Measurements from ENCODE around the gene DCAF8.

The DCAF8 gene

DNA sequence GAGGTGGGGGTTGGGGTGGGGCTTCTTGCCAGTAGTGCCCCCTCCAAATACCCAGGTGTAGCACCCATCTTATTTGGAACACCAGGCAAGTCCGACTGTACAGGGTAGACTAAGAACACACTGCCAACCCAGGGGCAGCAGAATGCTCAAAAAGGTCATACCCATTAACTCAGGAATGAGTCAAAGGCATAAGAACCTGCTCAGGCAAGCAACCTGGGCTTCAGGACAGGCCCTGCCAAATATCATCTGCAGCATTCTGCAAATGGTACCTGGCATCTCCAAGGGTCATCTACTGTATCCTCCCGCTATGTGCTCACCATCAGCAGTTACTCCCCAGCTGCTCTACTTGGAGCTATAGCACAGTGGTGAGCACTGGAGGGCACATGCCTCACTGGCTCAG is 37.7 kb downstream of the DCAF8 start:
- no peak for DNase-seq

DNA sequence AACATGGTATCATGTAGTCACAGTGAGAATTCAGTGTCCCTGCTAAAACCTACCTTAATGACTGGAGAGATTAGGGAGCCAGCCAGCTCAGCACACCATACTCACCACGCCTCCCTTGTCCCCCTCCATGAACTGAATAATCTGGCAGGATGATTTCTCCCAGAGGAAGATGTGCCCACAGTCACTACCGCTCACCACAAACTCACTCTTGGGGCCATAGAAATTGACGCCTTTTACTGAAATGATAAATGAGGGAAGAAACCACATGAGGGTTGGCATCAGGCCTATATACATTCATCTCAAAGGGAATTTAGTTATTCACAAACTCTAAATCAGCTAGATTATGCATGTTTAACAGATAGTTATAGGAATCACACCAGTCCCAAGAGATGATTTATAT is 39.8 kb downstream of the DCAF8 start:
- no peak for DNase-seq

DNA sequence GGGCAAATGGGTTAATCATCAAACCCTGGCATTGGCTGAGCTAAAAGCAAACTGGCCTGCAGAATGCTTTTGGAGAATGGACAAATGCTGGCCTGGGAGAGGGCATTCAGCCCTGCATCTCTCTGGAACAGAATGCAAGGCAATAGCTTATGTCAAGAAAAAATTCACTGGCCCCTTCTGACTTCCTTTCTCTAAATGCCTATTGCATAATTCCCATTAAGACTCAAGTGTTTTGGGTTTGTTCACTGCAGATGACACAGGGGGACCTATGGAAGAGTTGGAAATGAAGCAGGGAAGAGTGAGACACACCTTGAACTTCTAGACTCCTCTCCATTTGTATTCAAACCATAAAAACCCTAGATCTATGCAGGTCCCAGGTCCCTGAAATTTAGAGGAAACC is 41.3 kb downstream of the DCAF8 start:
- DNase-seq: no peak

DNA sequence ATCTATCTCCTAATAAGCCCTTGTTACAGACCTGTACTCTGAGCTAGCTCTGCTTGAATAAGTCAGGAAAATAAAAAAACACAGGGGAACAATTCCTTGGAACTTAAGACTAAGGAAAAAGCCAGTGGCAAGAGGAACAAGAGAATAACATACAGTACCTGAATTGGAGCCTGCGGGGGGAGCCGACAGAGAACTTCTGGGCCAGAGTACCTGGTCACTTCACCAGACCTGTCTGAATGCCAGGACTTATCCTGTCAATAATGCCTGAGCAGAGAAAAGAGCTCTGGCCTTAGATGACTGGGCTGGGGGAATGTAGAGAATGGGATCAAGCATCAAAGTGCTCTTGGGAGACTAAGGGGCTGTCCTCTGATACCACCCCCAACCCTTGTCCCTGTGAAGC is 42.0 kb downstream of the DCAF8 start:
- no peak for DNase-seq

DNA sequence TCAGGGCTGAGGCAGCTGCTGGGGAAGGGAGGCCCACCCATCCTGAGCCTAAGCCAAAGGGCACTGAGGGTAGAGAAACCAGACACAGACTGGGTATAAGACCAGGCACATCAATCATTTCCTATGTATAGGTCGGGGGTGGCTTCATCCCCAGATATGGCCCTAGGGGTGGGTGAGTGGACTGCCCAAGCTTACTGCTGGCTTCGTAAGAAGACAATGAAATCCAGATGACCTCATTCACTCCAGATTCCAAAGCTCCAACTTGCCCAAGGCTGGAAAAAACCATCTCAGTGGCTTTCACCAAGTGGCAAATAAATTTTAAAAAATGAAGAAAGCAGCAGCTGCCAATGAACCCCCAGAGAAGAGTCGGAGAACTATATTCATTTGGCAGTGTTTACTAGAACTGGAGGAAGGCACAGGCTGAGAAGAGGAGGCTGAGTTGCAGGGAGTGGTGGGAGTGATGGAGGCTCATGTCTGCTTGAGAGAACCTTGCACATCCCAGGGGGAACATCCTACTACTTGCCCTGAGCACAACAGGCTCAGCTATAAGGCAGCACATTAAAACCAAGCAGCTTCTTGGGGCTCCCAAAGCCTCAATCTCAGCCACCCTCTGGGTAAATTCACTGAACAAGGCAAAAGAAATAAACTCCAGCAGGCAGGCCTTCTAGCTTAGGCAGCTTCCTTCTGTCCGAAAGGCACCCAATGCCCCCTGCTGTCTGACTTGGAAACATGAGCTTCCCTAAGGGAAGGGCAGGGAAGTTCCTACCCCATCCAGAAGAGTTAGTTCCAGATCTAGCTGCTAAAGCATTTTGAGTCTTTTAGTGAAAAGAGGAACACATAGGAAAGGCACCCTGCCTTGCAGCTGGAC is 43.1 kb downstream of the DCAF8 start:
- no peak for DNase-seq

DNA sequence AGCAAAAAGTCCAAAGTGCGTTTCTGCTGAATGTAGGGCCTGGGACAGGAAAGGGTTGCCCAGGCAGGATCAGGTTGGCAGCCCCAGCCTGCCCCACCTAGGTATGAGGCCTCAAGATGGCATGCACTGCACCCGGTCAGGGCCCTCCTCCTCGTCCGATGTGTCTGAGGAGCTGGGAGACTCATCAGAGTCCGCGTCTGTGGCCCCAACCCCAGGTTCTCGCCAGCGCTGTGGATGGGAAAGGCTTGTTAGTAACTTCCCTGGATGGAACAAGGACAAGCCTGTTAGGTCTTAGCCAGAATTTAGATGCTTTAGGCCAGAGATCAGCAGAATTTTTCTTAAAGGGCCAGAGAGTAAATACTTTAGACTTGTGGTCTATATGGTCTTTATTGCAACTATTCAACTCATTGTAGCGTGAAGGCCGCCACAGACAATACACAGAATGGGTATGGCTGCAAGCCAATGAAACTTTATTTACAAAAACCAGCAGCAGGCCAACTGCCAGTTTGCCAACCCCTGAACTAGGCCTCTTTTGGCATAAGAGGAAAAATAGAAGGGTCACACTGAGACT is 44.8 kb downstream of the DCAF8 start:
- DNase-seq: no peak

DNA sequence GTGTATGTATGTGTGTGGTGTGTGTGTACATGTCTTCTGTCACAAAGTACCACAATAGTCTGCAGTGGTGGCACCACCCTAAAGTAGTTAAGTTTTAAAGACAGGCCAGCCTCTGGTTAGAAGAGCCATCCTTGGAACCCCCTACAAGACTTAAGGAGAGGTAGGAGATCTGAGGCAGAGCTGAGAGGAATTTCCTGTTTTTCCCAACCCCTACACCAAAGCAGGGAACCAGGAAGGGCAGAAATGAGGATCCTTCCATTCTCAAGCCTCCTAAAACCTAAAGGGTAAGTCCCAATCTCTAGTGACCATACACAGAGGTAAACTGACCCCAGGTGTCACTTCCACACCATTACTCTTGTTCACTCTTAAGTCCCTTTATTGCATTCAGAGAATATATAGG is 46.0 kb downstream of the DCAF8 start:
- DNase-seq: no peak

DNA sequence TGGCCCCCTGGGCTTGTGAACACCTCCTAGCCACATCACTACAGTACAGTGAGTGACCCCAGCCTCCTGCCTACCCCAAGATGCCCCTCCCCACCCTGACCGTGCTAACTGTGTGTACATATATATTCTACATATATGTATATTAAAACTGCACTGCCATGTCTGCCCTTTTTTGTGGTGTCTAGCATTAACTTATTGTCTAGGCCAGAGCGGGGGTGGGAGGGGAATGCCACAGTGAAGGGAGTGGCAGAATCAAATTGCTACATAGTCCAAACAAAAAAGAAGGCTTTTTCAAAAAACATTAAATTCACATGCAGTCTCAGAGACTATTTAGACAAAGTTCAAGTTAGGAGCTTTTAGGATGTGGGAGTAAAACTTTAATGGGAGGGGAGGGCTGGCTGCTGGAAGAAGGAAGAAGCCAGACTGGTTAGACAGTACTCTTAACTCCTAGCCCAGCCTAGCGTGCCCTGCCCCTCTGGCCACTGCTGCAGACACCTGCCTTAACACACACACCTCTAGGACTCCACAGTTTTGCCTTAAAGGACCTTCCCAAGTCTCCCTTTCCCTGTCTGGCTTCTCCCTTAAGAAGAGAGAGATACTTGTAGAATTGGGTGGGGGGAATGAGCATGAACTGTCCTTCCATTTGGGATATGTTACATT is 47.7 kb downstream of the DCAF8 start:
- no peak for DNase-seq

DNA sequence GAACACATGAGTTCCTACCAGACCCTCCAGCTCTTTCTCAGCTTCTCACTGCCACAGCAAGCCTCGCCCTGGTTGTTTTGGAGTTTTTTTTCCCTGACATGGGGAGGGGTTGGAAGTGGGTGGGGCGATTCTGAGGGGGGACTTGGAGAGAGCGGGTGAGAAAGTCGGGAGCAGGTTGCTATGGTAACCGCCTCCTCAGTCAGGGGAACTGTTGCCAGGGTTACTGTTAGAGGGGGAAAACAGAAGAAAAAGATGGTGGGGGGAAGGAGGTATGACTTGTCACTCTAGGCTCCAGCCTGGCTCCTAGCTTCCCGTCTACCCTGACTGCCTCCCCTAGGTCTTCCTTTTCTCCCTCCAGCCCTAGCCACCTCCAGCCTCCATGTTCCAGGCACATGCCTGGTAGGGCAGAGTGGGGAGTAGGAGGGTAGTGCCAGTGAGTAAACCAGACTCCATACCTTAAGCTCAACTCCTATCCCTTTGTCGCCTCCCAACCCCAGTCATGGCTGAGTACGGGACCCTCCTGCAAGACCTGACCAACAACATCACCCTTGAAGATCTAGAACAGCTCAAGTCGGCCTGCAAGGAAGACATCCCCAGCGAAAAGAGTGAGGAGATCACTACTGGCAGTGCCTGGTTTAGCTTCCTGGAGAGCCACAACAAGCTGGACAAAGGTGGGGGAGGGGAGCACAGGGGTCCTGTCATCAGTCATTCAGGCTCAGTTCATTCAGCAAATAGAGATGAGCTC is 51.1 kb downstream of the DCAF8 start:
- no peak for DNase-seq

DNA sequence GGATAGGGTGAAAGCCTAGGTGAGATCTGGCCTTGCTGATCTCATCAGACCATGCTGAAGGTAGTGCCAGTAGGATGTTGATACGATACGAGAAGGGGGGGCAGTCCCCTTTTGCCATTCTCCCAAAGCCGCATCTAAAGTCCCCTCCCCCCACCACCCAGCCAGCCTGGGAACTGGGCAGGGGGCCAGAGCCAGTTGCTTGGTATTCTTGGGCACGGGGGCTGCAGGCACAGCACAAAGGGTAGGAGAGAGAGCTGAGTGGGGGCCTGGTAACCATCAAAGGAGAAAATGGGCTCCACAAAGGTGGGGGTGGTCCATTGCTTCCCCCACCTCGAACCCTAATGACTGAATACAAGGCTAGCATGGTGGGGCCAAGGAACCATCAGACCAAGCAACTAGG is 51.8 kb downstream of the DCAF8 start:
- no peak for DNase-seq

DNA sequence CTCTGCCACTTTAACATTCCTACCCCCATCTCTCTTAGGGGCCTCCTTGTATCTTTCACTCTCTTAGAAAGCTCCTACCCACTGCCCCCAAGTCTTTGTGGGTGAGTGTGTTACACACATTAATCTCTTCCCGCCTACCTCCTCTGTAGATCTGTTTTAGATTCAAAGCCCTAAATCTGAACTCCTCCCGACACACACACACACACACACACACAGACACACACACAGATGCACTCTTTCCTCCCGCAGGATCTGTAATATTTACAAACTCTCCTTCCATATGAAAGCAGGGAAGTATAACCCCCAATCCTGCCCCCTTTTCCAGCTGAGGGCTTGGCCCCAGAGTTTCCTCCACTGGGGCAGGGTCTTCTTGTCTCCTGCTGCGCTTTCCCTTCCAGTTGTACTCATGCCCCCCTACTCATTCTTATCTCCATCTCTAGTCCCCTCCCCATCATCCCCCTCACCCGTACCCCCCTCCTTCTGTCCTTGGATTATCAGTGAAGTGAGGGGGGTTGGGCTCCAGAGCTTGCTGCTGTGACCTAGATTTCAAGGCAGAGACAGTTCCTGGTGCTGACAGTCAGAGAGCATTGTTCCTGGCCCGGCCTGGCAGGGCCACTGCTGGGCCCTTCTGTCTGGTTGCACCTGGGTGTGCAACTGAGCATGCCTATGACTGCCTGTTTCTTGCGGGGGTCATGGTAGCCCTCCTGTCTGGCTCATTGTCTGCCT is 52.9 kb downstream of the DCAF8 start:
- DNase-seq: no peak

DNA sequence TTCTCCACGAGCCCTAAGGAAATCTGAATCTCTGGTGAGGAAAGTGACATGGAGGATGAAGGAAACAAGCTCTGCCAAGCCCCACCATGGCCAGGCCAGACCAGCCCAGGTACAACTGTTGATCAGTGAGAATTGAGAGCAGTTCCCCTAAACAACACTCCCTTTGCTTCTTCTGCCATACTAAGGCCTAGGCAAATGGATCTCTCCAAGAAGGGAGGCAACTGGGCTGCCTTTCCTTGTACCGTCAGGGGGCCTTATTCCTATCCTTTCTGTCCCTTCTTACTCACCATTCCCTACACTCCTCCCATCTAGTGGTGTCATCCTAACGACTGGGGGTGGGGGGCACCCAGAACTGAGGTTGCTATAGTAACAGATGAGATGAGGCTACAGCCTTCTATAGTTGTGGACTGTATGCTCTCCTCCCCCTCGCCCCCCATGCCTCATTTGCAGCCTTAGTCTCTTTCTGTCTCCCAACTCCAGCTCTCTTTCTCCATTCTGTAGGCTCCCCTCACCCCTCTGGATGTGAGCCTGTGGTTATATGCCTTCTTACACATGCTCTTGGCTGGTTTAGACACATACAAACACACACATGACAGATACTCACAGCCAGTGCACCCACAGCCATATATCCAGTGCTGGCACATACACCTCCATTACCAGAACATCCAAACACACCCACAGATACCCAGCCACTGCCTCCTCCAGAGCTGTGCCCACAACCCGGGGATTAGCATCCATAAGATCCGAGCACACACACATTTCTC is 53.6 kb downstream of the DCAF8 start:
- DNase-seq: no peak

DNA sequence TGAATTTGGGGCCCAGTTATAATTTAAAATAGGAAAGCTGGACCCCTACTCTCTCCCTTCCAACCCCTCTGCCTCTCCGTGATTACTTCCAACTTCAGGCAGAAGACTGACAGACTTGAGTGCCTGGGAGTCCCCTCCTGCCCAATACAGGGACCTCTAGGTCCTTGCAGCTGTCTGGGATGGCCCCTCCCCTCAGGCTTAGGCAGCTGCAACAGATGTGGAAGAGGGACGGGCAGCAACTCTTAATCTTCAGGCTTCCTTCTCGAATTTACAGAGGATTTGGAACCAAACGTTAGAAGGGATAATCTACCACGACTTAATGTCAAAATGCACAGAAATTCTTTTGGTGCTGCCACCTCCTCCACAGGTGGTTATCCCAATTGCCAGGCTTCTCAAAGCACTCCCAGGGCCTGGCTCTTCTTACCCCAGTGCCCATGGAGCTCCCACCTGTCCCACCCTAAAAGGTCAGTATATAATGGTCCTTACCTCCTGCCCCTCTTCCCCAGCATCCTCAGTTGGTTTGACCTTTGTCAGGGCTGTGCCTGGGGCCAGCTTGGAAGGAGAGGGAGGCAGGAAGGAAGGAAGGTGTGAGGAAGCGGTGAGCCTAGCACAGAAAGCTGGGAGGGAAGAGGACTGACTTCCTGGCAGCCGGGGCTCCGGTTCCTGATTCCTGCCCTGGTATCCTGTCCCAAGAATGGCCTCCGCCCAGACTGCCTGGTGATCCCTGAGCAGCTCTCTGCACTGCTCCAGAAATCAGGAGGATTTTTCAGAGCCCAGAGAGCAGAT is 54.4 kb downstream of the DCAF8 start:
- DNase-seq: no peak

DNA sequence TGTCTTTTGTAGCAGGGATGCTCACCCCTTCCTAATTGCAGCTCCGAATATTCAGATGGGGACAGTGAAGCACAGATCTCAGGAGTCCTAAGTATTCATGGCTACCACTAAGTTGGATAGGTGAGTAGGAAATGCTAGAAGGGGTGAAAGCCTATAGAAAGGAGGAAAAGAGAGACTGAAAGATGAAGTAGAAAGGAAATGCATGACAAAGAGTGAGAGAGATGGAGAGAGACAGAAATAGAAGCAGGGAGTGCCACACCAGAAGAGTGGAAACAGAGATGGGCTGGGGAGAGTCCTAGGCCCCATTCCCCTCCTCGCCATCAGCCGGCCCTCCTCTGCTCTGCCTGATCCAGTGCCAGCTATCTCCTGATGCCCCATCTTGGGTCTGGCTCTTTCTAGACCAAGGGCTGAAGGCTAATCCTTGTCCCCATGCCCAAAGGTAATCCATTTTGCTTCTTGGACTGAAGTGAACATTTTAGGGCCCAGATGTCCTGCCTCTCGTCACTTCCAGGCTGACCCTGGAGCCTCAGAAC is 55.2 kb downstream of the DCAF8 start:
- no peak for DNase-seq

DNA sequence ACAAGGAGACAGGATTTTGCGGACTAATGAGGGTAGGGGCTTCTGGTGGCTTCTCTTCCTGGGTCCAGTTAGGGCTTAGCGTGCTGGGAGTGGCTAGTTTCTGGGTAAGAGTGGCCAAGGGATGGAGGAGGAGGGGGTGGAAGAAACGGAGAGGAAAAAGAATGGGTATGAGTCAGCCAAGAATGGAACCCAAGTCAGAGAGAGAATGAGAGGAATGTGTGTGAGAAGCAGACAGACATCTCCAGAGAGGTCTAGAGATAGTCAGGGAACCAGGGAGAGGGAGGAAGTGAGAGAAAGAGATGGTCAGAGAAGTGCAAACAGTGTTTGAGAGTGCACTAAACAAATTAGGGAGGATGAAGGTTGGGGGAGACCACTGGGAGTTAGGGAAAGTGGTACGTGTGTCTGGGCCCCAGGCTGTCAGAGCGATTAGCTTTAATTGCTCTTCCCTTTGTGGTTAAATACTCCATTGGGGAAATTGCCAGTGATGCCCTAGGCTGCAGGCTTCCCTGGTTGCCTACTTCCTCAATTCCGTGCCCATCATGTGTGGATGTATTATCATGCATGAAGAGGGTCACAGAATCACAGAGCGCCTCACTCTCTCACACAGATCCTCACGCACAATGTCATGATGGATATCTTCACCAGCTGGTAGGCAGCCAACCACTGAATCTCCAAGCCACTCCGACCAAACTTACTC is 55.8 kb downstream of the DCAF8 start:
- DNase-seq: no peak

DNA sequence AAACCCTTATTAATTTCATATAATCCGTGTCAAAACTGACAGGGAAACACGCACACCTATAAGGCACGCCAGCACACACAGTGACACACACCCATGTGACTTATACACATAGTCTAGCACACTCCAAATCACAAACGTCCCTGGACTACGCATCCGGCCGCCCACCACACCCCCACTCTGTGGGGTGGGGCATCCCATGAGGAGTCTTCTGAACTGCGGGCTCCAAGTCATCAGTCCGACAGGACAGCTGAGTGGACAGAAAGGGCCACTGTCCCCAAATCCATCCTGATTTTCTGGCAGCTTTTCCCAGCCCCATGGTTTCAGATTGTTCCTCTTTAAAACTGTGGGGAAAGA is 56.3 kb downstream of the DCAF8 start:
- DNase-seq: no peak

DNA sequence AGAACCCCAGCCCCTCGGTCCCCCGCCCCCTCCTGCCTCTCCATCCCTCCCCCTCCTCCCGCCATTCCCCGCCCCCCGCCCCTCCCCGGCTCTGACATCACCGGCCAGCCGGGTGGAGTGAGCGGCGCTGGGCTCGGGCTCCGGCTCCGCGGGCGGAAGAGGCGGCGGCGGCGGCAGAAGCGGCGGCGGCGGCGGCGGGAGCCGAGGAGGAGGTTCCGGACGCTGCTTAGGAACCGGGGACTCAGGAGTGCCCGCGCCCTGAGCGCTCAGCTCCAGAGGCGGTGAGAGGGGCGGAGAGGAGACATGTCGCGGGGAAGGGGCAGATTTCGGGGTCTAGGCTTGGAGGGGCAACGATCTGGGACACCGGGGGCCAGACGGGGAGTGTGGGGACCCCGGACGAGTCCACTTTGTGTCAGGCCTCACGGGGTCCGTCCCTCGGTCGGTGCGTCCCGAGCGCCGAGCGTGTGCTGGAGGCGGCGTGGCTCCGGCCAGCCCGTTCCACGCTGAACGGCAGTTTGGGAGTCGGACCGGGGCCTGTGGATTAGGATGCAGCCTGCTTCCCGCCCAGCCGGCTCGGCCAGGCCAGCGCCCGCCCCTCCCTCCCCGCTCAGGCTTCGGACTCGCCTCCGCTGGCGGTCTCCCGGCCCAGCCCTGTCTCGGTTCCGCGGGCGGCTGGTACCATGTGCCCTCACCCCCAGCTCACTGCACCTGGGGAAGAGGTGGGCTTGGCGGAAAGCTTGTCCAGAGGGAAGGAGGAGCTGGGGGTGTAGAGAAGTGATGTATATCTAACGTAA is 56.9 kb downstream of the DCAF8 start, which contains the start of gene PEA15:
Gene PEA15 (plus strand): TSS at position 143 of the 794 bp plus-strand sequence. CDS start 6,161 bp downstream, outside the sequence.
- DNase-seq: peak; percentile 58

DNA sequence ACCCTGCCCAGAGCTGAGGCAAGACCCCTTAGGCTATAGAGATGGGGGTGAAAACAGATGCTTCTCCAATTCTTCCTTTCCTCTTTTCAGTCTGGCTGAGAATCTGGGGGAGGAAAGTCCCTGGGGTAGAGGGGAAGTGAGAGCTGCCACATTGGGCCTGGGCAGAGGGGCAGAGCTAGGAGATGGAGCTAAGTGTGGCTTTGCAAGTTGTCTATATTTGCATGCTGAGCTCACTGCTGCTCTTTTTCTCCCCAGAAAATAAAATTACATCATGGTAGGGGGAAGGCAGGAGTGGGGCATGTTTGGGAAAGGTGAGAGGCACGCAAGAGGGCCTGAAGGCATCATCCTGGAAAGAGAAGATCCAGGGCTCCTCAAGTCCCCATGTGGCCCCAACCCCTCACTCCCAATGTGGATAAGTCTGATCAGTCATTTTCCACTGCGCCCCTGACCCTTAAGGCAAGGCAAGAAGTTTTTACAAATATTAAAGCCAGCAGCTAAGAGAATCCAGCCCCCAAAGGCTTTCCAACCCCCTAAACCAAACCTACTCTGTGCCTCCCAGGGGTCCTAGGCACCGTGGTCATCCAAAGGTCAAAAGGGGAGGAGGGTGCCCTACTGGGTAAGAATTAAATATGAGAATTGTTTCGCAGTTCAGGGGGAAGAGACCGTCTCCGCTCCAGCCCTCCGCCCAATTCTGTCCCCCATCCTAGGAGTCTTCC is 57.7 kb downstream of the DCAF8 start:
- DNase-seq: no peak

DNA sequence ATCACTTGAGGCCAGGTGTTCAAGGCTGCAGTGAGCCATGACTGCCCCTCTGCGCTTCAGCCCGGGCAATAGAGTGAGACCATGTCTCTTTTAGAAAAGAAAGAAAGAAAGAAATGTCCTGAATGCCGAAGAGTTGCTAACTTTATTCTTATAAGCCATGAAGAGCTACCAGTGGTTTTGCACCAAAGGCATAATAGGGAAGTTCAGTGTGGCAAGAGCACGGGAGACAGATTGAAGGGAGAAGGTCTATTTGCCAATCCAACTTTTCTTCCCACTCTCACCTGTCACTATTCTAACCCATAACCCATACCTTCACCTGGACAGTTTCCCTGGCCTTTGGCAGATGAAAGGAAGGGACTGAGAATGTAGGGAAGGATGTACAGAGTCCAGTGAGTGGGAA is 61.6 kb downstream of the DCAF8 start:
- DNase-seq: no peak

Measured in NK-92 treated with Interleukin-12 subunit alpha and Interleukin-12 subunit beta, amount 100 ng/mL, for 24 hours (cell line).